Amniotic epithelial cell (primary cell): Measurements from ENCODE around the gene CGB5.
A peak's percentile ranks its signal among the peaks of the same experiment; 100 is the strongest.

ENCODE experiments used
- DNase-seq: peaks from one replicate; pipeline ENCODE4 v3.0.0-alpha.2; 2010; ENCODE audit warnings: low read depth

Gene CGB5

DNA sequence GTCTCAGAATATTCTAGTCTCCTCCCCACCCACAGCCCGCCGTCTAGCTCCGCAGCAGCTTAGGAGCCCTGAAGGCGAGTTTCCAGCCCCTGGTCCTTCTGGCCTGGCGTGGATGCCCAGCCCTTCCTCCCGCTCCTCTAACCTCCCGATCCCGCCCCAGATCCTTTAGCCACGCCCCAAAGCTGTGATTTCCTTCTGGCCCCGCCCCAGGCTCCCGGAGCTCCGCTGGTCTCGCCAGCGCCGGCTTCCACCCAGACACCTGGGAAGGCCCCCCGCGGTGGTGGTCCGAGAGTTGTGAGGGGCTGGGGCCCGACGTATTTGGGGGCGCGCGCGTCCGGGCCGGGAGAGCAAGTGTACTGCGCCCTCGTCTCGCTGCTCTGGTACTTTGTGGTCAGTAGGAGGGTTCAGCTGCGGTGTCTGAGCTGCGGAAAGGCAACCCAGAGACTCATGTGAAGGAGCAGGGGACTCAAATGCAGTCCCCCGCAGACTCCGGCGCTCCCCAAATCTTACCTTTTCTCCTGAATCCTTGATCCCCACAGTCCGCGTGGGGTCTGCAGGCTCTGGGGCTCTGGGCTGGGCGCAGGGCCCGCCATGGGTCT, 14.1 kb downstream of the CGB5 start, which contains the start of gene CGB7:
CGB7 (minus strand) TSS at position 114 of the 599 bp plus-strand sequence. CDS start 2,374 bp downstream, outside the sequence.
- peak; percentile 40 for DNase-seq

DNA sequence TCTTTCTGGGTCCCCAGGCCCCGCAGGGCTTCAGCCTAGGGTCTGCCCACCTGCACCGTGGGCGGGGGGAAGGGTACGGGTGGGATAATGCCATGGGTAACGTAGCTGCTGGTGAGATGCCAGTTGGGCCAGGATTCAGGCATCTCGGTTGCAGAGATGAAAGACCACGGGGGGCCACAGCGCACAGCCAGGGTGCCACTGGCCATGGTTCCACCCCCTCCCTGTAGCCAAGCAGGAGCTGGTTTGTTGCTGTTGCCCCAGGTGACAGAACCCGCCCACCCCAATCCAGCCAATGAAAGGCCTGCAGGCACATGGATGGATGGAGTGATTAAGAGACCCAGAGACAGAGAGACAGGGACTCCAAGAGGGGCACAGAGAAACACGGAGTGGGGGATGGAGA, 14.9 kb downstream of the CGB5 start:
- DNase-seq: no peak

DNA sequence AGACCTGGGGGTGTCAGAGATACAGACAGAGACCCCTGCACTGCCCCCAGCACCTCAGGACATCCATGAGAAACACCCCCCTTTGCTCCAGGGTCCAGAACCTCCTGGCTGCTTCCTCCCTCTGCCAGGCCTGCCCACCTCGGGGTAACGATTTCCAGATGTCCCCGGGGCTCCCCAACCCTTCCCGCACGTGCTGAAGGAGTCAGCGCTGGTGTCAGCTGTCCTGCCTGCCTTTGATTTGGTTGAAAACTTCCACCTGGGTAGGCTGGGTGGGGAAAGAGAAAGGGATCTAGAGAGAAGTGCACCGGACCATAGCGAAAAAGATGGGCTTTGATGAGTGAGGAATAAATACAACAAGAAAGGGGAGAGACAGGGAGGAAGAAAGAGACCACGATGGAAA, 15.4 kb downstream of the CGB5 start:
- DNase-seq: no peak

DNA sequence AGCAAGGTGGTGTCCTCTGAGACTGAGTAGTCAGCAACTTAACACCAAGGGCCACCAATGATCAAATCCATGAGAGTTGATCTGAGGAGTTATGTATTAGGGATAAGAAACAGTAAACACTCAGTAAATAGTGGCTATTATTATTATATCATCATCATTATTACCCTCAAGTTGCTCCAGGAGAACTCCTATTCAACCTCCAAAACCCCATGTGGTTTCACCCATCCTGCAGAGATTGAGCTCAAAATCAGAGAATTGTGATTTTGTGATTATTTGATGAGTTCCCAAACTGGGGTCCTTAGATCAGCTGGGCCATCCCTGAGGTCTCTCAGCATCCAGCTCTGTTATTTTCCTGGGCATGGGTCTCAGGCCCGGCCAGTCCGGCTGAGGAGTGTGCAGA, 17.4 kb downstream of the CGB5 start:
- no peak for DNase-seq

DNA sequence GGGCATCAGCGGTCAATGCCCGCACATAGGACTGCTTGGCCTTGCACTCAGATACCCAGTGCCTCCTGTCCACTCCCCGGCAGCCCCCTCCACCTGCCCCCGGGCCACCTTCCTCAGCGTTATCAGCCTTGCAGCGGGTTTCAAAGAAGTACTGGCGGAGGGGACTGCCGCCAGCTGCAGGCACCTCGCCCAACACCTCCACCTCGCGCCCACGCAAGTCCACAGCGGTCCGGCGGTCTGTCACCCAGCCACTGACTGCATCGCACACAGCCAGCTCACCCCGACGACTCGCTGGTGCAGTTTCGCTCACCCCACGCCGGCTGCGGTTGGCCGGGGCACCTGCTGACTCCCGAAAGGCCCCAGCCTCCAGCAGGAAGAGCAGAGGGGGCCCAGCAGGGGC, 17.8 kb downstream of the CGB5 start:
- DNase-seq: no peak

DNA sequence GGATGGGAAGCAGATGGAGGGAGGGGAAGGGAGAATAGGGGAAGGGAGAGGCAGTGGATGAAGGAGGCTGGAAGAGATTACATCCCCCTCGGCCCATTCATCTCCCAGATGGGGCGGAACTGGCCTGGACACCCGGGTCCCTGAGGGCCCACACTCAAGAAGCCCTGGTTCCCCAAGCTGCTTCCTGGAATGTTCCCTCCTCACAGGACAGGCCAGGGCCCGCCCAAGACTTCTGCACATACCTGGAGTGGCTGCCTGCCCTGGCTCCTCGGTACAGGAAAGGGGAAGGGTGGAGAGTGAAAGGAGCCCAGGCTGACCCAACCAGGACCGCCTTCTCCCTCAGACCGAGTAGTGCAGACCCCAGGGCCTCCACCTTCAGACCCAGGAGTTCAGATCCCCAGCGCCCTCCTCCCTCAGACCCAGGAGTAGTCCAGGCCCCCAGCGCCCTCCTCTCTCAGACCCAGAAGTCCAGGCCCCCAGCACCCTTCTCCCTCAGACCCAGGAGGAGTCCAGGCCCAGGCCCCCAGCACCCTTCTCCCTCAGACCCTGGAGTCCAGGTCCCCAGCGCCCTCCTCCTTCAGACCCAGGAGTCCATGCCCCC, 20.5 kb downstream of the CGB5 start:
- DNase-seq: no peak

DNA sequence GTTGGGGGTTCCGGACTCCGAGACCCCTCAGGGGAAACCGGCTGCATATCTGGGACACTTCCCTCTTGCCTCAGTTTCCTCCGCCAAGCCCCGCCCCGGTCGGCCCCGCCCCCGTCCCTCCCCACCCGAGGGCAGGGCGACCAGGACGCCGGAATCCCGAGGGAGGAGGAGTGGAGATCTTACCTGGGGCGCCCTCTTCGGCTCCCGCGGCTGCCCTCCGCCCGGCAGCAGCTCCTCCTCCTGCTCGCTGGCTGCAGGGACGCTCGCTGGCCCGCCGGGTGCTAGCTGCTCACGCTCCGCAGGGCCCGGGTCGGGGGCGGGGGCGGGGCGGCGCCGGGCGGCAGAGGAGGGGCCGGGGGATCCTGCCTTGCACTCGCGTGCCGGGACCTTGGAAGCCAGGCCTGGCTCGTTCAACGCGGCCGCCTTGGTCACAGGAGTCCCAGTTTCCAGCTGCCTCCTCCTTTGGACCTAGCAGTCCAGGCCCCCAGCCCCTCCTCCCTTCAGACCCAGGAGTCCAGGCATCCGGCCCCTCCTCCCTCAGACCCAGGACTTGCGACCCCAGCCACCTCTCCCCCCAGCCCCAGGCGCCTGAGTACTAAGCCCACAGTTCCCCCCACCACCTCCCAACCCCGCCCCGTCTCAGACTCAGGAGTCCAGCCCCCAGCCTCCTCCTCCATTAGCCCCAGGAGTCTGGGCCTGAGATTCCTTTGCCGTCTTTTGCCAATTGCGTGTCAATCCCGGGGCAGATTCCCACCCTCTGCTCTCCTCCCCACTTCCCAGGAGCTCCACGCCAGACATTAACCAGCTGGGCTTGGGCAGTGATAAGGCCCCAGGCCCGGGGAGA, 21.3 kb downstream of the CGB5 start, which contains the start of gene NTF4:
NTF4 (minus strand) TSS at position 51 of the 844 bp plus-strand sequence. CDS start 2,821 bp downstream, outside the sequence.
- peak; percentile 33 for DNase-seq

DNA sequence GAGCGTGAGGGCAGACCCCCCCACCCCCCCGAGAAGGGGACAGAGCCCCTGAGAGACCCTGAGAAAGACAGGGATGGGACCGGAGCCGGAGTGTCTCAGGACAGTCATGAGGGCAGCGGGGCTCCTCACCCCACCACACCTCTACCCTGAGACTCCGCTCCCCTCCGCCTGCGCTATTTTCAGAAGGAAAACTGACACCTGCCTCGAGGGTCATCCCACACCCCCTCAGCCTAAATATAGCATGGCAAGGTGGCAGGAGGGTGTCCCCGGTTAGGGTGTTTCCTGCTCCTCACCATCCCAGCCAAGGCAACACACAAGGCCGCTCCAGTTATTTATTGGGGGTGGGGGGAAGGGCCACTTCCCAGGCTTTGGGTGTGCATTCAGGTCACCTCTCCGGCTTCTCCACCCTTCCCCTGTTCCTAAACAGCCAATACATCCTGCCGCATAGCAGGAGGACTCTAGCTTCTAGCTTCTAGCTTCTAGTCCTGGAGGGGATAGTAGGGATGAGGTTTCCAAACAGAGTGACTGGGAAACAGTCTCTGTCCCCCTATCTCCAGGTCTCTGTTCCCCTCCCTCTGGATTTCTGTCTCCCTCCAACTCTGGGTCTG, 22.4 kb downstream of the CGB5 start:
- no peak for DNase-seq

DNA sequence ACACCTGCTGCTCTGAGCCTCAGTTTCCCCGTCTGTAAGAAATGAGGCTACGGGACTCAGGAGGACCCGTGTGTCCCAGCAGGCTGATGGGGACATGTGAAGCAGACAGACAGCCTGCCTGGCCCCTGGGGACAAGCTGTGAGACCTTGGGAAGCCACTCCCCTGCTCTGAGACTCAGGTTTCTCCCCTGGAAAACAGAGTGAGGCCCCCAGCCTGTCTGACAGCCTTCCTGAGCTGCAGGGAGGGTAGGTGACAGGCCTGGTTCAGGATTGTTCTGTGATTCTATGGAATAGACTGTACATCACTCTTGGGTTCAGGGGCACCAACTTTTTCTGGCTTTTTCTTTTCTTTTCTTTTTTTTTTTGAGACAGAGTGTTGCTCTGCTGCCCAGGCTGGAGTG, 23.9 kb downstream of the CGB5 start:
- DNase-seq: no peak

DNA sequence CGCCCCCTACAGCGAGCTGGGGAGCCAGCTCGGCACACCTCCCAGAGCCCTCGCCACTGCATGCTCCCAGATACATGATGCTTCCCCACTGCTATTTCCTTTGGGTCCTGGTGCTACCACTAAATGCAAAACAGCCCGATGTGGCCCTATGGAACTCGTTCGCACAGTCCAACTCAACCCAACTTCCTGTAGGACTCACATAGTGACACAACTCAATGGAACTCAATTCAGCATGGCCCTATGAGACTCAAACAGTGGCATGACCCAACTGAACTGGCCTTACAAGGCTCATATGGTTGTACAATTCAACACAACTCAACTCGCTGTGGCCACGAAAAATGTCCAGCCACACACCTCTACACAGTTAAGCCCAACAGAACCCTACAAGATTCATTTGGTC, 25.4 kb downstream of the CGB5 start:
- no peak for DNase-seq

DNA sequence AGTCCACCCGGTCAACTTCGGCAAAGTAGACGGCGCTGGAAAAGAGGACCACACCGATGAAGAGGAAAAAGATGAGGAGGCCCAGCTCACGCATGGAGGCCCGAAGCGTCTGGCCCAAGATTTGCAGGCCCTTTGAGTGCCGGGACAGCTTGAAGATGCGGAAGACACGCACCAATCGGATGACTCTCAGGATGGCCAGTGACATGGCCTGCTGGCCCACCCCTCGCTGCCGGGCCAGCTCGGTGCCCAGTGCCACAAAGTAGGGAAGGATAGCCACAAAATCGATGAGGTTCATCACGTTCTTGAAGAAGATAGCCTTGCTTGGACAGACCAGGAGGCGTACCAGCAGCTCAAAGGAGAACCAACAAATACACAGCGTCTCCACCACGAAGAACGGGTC, 26.8 kb downstream of the CGB5 start:
- no peak for DNase-seq

DNA sequence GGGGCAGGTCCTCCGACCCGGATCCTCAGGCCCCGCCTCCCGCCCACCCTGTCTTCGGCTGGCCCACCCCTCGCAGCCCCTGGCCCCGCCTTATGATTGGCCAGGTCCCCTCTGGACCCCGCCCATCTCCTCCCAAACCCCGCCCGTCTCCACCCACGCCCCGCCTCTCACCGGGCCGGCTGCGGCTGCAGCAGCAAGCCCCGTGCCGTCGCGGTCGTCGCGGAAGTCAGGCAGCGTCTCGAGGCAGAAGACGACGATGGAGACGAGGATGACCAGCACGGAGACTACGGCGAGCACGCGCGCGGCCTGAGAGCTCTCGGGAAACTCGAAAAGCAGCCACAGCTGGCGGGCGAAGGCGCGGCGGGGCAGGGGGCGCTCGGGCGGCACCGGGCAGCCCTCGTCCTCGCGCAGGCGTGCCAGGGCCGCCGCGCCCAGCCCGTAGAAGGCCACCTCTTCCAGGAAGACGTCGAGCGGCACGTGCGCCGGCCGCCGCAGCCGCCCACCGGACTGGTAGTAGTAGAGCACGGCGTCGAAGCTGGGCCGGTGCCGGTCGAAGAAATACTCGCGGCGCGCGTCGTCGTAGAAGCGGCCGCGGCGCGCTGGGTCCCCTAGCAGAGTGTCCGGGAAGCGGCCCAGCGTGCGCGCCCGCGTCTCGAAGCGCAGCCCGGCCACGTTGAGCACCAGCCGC, 28.4 kb downstream of the CGB5 start:
- no peak for DNase-seq

DNA sequence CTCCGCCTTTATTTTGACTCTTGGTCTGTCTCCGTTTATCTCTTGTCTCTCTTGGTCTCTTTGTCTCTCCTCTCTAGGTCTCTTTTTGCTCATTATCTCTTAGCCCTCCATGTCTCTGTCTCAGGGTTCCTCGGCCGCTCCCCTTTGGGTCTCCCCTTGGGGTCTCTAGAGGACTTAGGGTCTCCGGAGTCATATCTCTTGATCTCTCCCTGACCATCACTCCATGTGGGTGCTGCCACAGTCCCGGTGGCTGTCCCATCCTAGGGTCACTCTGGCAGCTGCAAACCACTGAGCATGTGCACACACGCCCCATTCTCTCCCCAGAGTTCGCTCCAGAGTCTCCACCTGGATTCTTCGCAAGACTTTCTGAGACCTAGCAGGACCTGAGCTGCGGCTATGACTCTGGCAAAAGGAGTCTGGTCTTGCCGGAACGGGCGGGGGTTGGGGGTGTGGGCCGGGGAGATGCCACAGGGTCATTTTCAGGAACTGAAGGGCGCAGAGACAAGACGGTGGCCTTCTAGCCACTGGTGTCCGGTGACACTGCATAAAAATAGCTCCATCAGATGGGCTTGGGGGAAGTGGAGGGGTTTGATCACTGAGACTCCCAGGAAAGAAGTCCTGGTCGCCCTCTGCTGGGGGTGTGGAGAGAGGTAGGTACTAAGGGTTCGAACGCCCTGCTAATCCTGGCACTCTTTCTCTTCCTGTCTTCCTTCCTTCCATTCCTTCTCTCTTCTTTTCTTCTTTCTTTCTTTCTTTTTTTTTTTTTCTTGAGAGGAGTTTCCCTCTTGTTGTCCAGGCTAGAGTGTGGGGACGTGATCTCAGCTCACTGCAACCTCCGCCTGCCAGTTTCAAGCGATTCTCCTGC, 30.1 kb downstream of the CGB5 start:
- DNase-seq: no peak

DNA sequence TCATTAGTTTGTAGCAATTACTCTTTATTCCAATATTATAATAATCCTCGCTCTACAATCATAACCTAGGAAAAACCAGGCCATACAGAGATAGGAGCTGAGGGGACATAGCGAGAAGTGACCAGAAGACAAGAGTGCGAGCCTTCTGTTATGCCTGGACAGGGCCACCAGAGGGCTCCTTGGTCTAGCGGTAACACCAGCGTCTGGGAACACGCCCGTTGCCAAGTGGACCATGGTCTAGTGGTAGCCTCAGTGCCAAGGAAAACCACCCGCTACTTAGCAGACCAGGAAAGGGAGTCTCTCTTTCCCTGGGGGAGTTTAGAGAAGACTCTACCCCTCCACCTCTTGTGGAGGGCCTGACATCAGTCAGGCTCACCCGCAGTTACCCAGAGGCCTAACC, 31.2 kb downstream of the CGB5 start:
- peak; percentile 52 for DNase-seq

DNA sequence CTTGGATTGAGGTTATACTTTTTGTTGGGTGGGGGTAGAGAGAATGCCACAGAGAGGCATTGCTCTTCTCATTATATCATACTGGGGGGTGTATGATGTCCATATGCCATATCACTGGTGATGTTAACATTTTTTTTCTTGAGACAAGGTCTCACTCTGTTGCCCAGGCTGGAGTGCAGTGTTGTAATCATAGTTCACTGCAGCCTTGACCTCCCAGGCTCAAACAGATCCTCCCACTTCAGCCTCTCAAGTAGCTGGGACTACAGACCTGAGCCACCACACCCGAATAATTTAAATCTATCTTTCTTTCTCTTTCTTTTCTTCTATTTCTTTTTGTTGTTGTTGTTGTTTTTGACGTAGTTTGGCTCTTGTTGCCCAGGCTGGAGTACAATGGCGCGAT, 36.7 kb downstream of the CGB5 start:
- no peak for DNase-seq

DNA sequence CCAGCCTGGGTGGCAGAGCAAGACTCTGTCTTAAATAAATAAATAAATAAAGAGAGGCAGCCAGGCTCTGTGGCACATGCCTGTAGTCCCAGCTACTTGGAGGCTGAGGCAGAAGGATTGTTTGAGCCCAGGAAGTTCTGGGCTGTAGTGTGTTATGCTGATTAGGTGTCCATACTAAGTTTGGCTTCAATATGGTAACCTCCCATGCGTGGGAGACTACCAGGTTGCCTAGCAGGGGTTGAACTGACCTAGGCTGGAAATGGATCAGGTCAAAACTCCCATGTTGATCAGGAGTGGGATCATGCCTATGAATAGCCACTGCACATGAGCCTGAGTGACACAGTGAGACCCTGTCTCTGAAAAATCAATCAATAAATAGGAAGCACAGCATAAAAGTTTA, 37.6 kb downstream of the CGB5 start:
- DNase-seq: no peak

DNA sequence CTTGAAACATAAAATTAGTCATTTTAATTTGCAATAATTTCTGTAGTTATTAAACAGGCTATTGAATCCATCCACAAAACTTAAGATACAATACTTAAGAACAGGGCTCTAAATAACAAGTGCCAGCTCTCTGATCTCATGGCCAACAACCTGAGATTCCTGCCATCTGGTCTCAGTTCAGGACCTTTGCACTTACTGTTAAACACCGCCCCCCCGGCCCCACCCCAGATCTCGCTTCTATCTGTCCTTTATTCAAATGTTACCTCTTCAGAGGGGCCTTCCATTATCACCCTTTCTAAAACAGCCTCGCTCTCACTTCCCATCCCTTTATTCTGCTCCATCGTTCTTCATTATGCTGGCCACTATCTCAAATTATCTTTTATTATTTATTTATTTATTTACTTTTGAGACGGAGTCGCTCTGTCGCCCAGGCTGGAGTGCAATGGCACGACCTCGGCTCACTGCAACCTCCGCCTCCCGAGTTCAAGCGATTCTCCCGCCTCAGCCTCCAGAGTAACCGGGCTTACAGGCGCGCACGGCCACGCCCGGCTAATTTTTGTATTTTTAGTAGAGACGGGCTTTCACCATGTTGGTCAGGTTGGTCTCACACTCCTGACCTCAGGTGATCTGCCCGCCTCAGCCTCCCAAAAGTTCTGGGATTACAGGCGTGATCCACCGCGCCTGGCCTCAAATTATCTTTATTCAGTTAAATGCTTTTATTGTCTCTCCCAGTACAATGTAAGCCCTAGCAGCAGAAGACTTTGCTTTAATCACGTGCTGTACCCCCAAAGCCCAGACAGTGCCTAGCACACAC, 40.8 kb downstream of the CGB5 start:
- DNase-seq: no peak

DNA sequence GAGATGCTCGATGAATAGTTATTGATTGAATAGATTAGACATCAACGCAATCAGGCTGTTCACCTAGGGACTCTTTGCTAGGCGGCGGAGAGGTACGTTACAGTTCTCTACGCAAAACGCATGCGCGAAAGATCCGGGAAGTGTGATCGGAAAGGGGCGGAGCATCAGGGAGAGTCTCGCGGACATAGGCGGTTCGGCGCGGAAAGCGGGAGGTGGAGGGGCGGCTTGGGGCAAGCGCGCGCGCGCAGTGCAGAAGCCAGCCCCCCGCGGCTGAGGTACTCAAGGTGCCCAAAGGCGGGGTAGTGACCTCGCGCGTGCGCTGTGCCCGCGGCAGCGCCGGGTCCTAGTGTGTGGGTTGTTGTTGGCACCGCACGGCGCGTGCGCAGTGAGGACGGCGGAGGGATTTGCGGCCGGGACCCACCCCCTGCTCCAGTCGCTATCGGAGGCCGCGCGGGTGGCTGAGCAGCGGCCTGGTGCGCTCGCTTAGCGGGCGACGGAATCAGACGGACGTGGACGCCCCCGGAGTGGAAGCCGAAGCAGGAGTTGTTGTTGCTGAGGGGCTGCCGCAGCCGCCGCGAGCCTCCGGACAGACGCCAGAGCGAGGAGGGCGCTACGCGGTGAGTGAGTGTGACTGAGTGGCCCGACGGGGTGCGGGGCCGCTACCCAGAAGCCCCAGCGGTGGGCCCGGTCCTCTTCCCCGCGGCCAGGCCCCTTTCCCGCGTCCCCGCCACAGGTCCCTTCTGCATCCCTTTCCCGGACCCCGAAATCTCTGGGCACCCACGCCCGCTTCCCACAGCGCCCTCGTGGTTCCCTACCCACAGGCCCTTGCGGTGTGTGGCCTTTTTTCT, 41.6 kb downstream of the CGB5 start, which contains the start of gene SNRNP70:
SNRNP70 (plus strand) TSS at position 432 of the 848 bp plus-strand sequence. CDS start 964 bp downstream, outside the sequence.
- peak; percentile 99 for DNase-seq

DNA sequence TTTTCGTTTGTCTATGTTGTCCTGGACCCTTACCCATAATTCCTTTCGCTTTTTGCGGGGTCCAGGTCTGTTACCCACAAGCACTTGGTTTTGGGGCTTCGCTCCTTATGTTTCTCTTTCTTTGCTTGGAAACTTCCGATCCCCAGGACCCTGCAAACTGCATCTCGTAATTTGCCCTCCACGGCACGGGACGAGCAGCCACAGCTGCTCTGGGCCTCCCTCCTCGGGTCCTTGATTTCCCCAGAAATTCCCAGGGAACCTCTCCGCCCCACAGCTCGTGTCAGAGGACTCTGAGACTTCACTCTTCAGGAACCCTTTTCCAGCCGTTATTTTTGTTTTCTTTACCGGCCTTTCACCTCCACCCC, 42.2 kb downstream of the CGB5 start:
- no peak for DNase-seq
